ENCODE data around the gene TTC38.

The TTC38 gene

GRCh38 chr22:46278656-46279645, 11.1 kb downstream of the TTC38 start:
- DNase-seq (ENCODE audit: low read depth in 1 of 2, low spot score in 1 of 2), result no peak

GRCh38 chr22:46280063-46280817, 12.4 kb downstream of the TTC38 start:
- Histone ChIP-seq H3K27me3 (ENCODE audit: insufficient read depth, poor library complexity, severe bottlenecking) (no peaks in the 10 kb centered on the region), H3K4me3 (replicated peaks; ENCODE audit: insufficient read depth, low read length) (no peak overlapping the region), H3K27ac (replicated peaks) (no peak overlapping the region)
- no peak for DNase-seq (ENCODE audit: low read depth in 1 of 2, low spot score in 1 of 2)
- TF ChIP-seq SPI1 (IDR thresholded peaks at IDR 0.05; ENCODE audit: borderline replicate concordance, low read depth) (no peak), CTCF (IDR thresholded peaks at IDR 0.05; ENCODE audit: insufficient read depth, low read length) (no peak), POLR2AphosphoS5 (IDR thresholded peaks at IDR 0.05; ENCODE audit: low read depth) (no peak), REST (IDR thresholded peaks at IDR 0.05; ENCODE audit: insufficient replicate concordance, low read depth) (no peak), GABPA (IDR thresholded peaks at IDR 0.05; ENCODE audit: low read depth) (no peak)

More at GRCh38 chr22:46278656-46279645, 11.1 kb downstream of the TTC38 start:
- Histone ChIP-seq H3K27ac (replicated peaks) (no peak overlapping the region), H3K4me3 (replicated peaks; ENCODE audit: insufficient read depth, low read length) (no peak overlapping the region), H3K27me3 (ENCODE audit: insufficient read depth, poor library complexity, severe bottlenecking) (no peaks in the 10 kb centered on the region)
- TF ChIP-seq REST (IDR thresholded peaks at IDR 0.05; ENCODE audit: insufficient replicate concordance, low read depth), result no peak
- TF ChIP-seq GABPA (IDR thresholded peaks at IDR 0.05; ENCODE audit: low read depth), result no peak
- TF ChIP-seq POLR2AphosphoS5 (IDR thresholded peaks at IDR 0.05; ENCODE audit: low read depth), result no peak
- TF ChIP-seq CTCF (IDR thresholded peaks at IDR 0.05; ENCODE audit: insufficient read depth, low read length), result no peak
- no peak for TF ChIP-seq SPI1 (IDR thresholded peaks at IDR 0.05; ENCODE audit: borderline replicate concordance, low read depth)

- peak; percentile 54 to 66 for DNase-seq (ENCODE audit: low read depth in 1 of 2, low spot score in 1 of 2)
- Histone ChIP-seq H3K27me3 (ENCODE audit: insufficient read depth, poor library complexity, severe bottlenecking) (no peaks in the 10 kb centered on the region), H3K4me3 (replicated peaks; ENCODE audit: insufficient read depth, low read length) (no peak overlapping the region), H3K27ac (replicated peaks) (no peak overlapping the region)
- TF ChIP-seq SPI1 (IDR thresholded peaks at IDR 0.05; ENCODE audit: borderline replicate concordance, low read depth) (no peak), POLR2AphosphoS5 (IDR thresholded peaks at IDR 0.05; ENCODE audit: low read depth) (no peak), CTCF (IDR thresholded peaks at IDR 0.05; ENCODE audit: insufficient read depth, low read length) (no peak), GABPA (IDR thresholded peaks at IDR 0.05; ENCODE audit: low read depth) (no peak), REST (IDR thresholded peaks at IDR 0.05; ENCODE audit: insufficient replicate concordance, low read depth) (no peak)
Measured at GRCh38 chr22:46280999-46281623, 13.3 kb downstream of the TTC38 start.

All from HL-60 (cell line).